Stomach (tissue), 4 donors: ENCODE measurements around the gene FAM168A.

ENCODE experiments used
- POLR2A ChIP-seq, 4 donors: fragments of 450-650 bp; IDR thresholded peaks; one replicate each; pipeline ENCODE4 v1.6.1; 2016; ENCODE audit warnings: antibody characterized with exemption in 4 of 4, control low read depth in 2 of 4, mild to moderate bottlenecking in 1 of 4, moderate library complexity in 1 of 4
- POLR2AphosphoS5 ChIP-seq, 3 donors: sonication (generic); formaldehyde crosslinking; IDR thresholded peaks; one replicate each; pipeline ENCODE4 v1.6.1; 2016; ENCODE audit warnings: antibody characterized with exemption in 3 of 3
- TF ChIP-seq, protein P1 (sequence below), 7 experiments: fragments of 450-650 bp in 4 of 7; fragments of 200-600 bp in 3 of 7; sonication (generic) in 3 of 7; IDR thresholded peaks; one replicate each; pipeline ENCODE4 v1.5.1; 2016 to 2019; ENCODE audit warnings: antibody characterized with exemption in 7 of 7, control low read depth in 2 of 7, mild to moderate bottlenecking in 1 of 7

DNA sequence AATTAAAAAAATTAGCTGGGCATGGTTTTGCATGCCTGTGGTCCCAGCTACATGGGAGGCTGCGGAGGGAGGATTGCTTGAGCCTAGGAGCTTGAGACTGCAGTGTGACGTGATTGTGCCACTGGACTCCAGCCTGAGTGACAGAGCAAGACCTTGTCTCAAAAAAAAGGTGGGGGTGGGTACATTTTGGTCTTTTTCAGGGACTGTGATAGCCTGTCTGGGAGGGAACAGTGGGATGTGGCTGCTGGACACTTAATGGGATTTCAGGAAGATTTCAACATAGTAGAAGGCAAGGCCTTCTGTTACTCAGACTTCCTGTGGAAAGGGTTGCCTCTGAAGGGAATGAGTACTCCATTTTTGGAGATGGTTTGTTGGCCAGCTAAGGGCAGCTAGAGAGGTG is 181.1 kb downstream of the FAM168A start:
- TF ChIP-seq, protein P1, sequence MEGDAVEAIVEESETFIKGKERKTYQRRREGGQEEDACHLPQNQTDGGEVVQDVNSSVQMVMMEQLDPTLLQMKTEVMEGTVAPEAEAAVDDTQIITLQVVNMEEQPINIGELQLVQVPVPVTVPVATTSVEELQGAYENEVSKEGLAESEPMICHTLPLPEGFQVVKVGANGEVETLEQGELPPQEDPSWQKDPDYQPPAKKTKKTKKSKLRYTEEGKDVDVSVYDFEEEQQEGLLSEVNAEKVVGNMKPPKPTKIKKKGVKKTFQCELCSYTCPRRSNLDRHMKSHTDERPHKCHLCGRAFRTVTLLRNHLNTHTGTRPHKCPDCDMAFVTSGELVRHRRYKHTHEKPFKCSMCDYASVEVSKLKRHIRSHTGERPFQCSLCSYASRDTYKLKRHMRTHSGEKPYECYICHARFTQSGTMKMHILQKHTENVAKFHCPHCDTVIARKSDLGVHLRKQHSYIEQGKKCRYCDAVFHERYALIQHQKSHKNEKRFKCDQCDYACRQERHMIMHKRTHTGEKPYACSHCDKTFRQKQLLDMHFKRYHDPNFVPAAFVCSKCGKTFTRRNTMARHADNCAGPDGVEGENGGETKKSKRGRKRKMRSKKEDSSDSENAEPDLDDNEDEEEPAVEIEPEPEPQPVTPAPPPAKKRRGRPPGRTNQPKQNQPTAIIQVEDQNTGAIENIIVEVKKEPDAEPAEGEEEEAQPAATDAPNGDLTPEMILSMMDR (IDR thresholded peaks at IDR 0.05), result no peak
- no peak for TF ChIP-seq POLR2A (IDR thresholded peaks at IDR 0.05)
- TF ChIP-seq POLR2AphosphoS5 (IDR thresholded peaks at IDR 0.05), result no peak
